GM12875 (cell line): Measurements from ENCODE around the gene OSTF1.

Experiments used
- H3K4me3 ChIP-seq: one replicate; pipeline ENCODE4 v1.5.1; 2011; ENCODE audit warnings: low read depth, low read length, control low read depth
- TF ChIP-seq, protein P1 (sequence below): IDR thresholded peaks from 2 replicates; pipeline ENCODE4 v1.5.1; 2011; ENCODE audit warnings: low read depth, mild to moderate bottlenecking, control low read depth, inconsistent platforms, low read length, moderate library complexity, borderline replicate concordance; ENCODE audit not compliant: insufficient read depth

The OSTF1 gene

DNA sequence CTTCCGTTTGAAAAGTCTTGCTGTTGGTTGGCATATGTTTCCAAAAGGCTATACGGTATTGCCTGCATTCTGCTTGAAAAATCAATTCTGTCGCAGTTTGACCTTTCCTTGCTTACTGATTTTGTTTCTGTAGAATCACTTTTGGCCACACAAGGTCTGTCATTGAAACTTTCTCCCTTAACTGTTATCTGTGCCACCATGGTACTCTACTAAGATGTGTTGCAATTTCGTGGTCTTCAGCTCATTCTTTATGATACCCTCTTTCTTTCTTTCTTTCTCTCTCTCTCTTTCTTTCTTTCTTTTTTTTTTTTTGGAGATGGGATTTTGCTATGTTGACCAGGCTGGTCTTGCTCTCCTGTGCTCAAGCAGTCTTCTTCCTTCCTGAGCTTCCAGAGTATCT is 4.5 kb downstream of the OSTF1 start:
- TF ChIP-seq, protein P1, sequence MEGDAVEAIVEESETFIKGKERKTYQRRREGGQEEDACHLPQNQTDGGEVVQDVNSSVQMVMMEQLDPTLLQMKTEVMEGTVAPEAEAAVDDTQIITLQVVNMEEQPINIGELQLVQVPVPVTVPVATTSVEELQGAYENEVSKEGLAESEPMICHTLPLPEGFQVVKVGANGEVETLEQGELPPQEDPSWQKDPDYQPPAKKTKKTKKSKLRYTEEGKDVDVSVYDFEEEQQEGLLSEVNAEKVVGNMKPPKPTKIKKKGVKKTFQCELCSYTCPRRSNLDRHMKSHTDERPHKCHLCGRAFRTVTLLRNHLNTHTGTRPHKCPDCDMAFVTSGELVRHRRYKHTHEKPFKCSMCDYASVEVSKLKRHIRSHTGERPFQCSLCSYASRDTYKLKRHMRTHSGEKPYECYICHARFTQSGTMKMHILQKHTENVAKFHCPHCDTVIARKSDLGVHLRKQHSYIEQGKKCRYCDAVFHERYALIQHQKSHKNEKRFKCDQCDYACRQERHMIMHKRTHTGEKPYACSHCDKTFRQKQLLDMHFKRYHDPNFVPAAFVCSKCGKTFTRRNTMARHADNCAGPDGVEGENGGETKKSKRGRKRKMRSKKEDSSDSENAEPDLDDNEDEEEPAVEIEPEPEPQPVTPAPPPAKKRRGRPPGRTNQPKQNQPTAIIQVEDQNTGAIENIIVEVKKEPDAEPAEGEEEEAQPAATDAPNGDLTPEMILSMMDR = no peak
- no peak overlapping the region for H3K4me3 ChIP-seq

DNA sequence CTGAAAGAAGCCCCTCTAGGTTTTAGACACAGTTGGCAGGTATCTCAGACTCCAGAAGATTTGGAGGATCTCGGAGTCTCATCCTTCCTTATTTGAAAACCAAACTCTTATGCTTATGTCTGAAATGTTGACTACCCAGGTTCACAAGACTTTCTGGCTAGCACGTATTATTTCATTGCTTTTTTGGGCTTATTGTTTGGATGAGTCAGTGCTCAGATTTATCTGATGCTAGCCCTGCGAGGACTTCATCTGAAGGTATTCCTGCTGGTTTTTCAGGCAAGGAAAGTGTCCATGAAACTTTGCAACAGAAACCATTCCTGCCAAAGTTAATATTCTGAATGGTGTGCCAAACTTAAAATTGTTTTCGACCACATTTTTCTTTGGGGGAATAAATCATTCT is 8.5 kb downstream of the OSTF1 start:
- H3K4me3 ChIP-seq = no peak overlapping the region
- TF ChIP-seq, protein P1 = no peak

DNA sequence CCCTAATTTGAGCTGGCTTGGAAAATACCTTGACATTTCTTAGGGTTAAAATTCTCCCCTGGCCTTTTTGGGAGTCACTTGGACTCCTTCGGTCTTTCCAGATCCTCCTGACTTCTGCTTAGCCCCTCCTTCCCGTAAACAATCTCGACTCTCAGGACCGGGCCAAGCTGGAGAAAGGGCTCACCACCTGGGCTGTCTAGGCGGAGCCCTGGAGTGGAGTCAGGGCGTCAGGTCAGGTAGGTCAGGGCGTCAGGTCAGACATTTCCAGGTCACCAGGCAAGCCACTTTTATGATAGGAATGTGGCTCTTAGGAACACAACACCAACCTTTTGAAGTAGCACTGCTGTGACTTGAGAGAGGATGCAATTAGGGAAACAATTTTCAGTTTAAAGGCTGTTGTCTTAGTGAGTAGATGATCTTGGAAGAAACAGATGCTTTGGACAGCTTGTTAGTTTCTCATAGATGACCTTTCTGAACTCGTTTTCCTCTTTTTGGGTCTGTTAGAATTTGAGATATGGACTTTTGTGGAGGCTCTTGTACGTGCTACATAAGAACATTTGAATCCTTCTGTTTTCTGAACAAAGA is 12.8 kb downstream of the OSTF1 start:
- no peak overlapping the region for H3K4me3 ChIP-seq
- TF ChIP-seq, protein P1 = no peak

DNA sequence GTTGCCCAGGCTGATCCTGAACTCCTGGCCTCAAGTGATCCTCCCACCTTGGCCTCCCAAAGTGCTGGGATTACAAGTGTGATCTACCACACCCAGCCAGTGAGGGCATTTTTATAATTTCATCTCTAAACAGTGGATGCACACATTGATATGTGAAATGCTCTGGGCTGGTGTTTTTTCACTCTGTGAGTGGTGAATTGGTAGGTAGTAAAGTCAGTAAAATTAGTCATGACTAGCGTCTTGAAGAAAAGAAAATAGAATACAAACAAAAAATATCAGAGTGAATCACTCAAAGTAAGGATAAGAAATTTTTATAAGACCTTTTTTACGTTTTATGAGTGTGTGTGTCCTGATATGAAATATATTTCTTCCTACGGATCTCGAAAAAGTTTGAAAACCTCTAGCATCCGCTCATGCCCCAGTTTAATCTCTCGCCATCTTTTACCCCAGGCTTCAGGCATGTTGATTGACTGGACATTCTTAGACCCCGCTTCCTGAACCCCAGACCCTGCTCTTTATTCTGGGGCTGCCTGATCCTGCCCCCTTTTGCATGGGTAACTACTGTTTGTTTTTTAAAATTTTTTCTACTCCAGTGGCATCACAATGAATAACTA is 14.0 kb downstream of the OSTF1 start:
- TF ChIP-seq, protein P1 = no peak
- no peak overlapping the region for H3K4me3 ChIP-seq

DNA sequence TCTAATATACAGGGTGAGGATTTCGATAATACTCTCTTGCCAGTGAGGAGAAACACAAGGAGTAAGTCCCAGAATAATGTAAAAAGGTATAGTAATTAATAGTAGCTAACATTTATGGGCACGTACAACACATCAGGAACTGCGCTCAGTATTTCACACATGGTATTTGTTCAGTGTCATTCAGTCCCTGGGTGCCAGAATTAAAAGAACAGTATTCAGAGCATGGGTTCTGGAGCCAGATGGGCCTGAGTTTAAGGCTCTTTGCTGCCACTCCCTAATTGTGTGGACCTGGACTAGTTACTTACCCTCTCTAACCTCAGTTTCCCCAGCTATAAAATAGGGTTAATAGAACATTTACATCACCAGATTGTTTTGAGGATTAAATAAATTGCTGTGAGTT is 16.3 kb downstream of the OSTF1 start:
- H3K4me3 ChIP-seq = no peak overlapping the region

DNA sequence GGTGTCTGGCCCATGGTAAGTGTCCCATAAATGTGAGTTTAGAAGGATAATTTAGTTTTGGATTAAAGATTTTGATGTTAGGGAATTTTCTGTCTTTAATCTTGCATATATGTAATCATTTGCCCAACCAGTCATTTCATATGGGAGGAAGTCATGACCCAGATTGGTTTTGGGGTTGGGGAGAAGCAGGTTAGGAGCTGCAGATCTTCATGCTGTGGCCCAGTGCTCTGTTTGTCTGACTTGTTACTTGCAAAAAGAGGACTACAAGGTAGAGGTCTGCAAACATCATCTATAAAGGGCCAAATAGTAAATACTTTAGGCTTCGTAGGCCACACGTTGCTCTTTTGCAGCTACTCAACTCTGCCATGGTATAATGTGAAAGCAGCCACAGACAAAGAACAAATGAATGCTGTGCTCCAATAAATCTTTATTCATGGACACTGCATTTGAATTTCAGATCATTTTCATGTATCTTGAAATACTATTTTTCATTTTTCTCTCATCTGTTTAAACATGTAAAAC is 16.8 kb downstream of the OSTF1 start:
- no peak overlapping the region for H3K4me3 ChIP-seq
- TF ChIP-seq, protein P1 = no peak

More for the DNA sequence above, 16.3 kb downstream of the OSTF1 start:
- TF ChIP-seq, protein P1 = no peak

DNA sequence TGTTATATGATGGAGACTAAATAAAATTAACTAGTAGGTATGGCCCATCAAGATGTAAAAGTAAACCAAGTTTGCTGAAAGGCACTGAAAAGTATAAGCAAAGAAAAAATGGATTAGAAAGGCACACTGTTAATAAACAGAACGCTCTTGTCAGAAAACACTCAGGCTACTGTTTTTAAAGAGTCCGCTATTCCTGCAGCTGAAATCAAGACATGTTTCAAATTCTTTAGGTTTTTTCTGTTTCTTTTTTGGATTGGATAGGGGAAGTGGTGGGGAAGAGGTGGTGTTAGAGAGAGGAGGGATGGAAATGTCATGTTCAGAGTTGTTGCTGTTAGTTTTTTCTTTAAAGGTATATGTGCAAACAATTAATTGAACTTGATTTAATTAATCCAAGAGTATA is 17.5 kb downstream of the OSTF1 start:
- TF ChIP-seq, protein P1 = no peak
- H3K4me3 ChIP-seq = no peak overlapping the region
